Measurements from ENCODE around the gene ING2.

GRCh38 chr4:183541752-183542040 is 36.8 kb downstream of the ING2 start:
- TF ChIP-seq CTCF (IDR thresholded peaks at IDR 0.05; ENCODE audit: insufficient read depth, low read length, poor library complexity, severe bottlenecking) (no peak), EZH2phosphoT487 (conservative IDR thresholded peaks at IDR 0.05; ENCODE audit: low read length) (no peak)
